Tibial nerve (tissue), 4 donors: Measurements from ENCODE around the gene NEGR1. TPM values are rescaled to one million over a fixed set of nuclear protein-coding genes. Genes with fewer than 3 reads are reported as not detected.

Experiments
- DNase-seq, 2 donors: peaks; one replicate each; pipeline ENCODE4 v3.0.0-alpha.2; 2019; ENCODE audit warnings: low spot score in 2 of 2
- H3K27ac ChIP-seq, 4 donors: fragments of 200-600 bp; sonication (generic) in 3 of 4; one replicate each; pipeline ENCODE4 v1.5.1; 2017 to 2019; ENCODE audit warnings: mild to moderate bottlenecking in 1 of 4
- H3K27me3 ChIP-seq, 2 donors: fragments of 200-600 bp; sonication (generic) in 1 of 2; one replicate each; pipeline versions ENCODE4 v1.5.1 to v1.6.0; 2017 to 2019
- H3K36me3 ChIP-seq, 3 donors: fragments of 200-600 bp; sonication (generic); one replicate each; pipeline ENCODE4 v1.5.1; 2018 to 2019
- H3K4me1 ChIP-seq, 4 donors: fragments of 200-600 bp; sonication (generic) in 3 of 4; one replicate each; pipeline ENCODE4 v1.5.1; 2017 to 2019
- H3K4me3 ChIP-seq, 4 donors: fragments of 200-600 bp; sonication (generic) in 3 of 4; one replicate each; pipeline ENCODE4 v1.5.1; 2017 to 2019; ENCODE audit warnings: mild to moderate bottlenecking in 1 of 4, moderate library complexity in 1 of 4
- H3K9me3 ChIP-seq, 4 donors: fragments of 200-600 bp; sonication (generic) in 3 of 4; one replicate each; pipeline ENCODE4 v1.5.1; 2017 to 2019
- EP300 ChIP-seq, 2 donors: sonication (generic); formaldehyde crosslinking; IDR thresholded peaks; one replicate each; pipeline ENCODE4 v1.6.1; 2017; ENCODE audit warnings: antibody characterized with exemption in 2 of 2, mild to moderate bottlenecking in 1 of 2
- POLR2A ChIP-seq, 2 donors: fragments of 450-650 bp; IDR thresholded peaks; one replicate each; pipeline ENCODE4 v1.6.1; 2017; ENCODE audit warnings: antibody characterized with exemption in 2 of 2, mild to moderate bottlenecking in 2 of 2, moderate library complexity in 2 of 2
- WGBS, 2 donors: methylation state at CpG; one replicate each; pipeline ENCODE4 v1.1.5; 2018; 5-methylcytosine and 5-hydroxymethylcytosine counted together
- total RNA-seq, 4 donors: library from RNA; depleted of rRNA; stranded (reverse); fragments of >200 nt; gene quantifications; one replicate each; pipeline ENCODE4 v1.1.0, GENCODE V29; 2016
- TF ChIP-seq, protein P1 (sequence below), 5 experiments: fragments of 200-600 bp in 3 of 5; fragments of 450-650 bp in 2 of 5; sonication (generic) in 3 of 5; IDR thresholded peaks; one replicate each; pipeline ENCODE4 v1.5.1; 2016 to 2019; ENCODE audit warnings: antibody characterized with exemption in 5 of 5, mild to moderate bottlenecking in 3 of 5, moderate library complexity in 2 of 5

The NEGR1 gene
- total RNA-seq, 4 donors from 2014 or later, result 46.0 to 58.2 (median 52.4) TPM

DNA sequence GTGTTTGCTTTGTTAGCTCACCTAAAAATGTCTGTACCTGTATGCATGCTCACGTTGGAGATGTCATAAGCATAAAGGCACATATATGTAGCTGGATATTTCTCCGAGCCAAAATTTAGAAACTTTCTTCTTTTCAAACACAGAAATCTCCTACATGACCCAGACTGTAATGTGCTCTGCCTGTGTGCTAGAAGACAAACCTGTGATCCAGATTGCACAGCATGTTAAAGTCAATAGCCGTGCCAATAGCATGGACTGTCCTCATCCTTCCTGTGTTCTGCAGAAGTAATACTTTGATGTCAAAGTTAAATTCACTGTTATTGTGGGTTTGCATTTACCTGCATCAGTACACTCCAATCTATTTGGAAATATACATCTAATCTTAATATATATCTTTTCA lies 855.3 kb downstream of the NEGR1 start:
- no peaks in the 10 kb centered on the region for H3K9me3 ChIP-seq
- no peak overlapping the region for H3K4me3 ChIP-seq
- no peak for DNase-seq
- no peaks in the 10 kb centered on the region for H3K27me3 ChIP-seq
- TF ChIP-seq, protein P1, sequence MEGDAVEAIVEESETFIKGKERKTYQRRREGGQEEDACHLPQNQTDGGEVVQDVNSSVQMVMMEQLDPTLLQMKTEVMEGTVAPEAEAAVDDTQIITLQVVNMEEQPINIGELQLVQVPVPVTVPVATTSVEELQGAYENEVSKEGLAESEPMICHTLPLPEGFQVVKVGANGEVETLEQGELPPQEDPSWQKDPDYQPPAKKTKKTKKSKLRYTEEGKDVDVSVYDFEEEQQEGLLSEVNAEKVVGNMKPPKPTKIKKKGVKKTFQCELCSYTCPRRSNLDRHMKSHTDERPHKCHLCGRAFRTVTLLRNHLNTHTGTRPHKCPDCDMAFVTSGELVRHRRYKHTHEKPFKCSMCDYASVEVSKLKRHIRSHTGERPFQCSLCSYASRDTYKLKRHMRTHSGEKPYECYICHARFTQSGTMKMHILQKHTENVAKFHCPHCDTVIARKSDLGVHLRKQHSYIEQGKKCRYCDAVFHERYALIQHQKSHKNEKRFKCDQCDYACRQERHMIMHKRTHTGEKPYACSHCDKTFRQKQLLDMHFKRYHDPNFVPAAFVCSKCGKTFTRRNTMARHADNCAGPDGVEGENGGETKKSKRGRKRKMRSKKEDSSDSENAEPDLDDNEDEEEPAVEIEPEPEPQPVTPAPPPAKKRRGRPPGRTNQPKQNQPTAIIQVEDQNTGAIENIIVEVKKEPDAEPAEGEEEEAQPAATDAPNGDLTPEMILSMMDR (IDR thresholded peaks at IDR 0.05), result no peak
- TF ChIP-seq EP300 (IDR thresholded peaks at IDR 0.05) (no peak), POLR2A (IDR thresholded peaks at IDR 0.05) (no peak)
- no peaks in the 10 kb centered on the region for H3K36me3 ChIP-seq
- no peak overlapping the region for H3K27ac ChIP-seq
- 86 to 97% methylated on average over 3 of the region's 3 CpGs for WGBS, 2 donors
- H3K4me1 ChIP-seq, result no peaks in the 10 kb centered on the region

DNA sequence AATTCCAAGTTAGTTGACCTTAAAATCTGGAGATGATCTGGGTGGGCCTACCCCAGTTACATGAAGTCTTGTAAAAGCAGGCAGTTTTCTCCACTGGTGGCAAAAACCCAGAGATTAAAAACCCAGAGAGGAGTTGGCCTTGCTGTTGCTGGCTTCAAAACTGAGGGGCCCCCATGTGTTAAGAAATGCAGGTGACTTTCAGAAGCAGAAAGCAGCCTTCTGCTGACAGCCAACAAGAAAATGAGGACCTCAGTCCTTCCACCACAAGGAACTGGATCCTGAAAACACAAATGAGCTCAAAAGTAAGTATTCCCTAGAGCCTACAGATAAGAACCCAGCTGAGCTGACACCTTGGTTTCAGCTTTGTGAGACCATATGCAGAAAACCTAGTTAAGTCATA lies 857.8 kb downstream of the NEGR1 start:
- Histone ChIP-seq H3K4me1 (no peaks in the 10 kb centered on the region), H3K4me3 (no peak overlapping the region), H3K27me3 (no peaks in the 10 kb centered on the region), H3K27ac (no peak overlapping the region), H3K9me3 (no peaks in the 10 kb centered on the region), H3K36me3 (no peaks in the 10 kb centered on the region)
- DNase-seq, result no peak
- no peak for TF ChIP-seq EP300 (IDR thresholded peaks at IDR 0.05)
- TF ChIP-seq POLR2A (IDR thresholded peaks at IDR 0.05), result no peak

DNA sequence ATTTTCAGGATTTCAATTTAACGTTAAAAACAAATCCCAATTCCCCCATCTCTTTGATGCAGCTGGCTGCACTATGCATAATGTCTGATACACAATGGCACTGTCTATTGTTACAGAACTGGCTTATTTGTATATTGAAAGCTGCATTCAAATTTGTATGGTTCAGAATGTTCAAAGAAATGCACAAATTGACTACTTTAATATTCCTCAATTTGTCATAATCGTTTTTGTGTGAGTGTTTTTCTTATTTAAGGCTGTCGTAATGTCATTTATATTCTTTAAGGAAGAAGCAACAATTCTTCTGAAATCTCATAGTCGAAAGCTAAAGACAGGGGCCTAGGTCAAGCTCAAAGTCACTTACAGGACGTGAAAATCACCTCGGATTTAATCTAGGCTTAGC lies 860.1 kb downstream of the NEGR1 start:
- no peak overlapping the region for H3K4me3 ChIP-seq
- H3K9me3 ChIP-seq, result no peaks in the 10 kb centered on the region
- H3K27me3 ChIP-seq, result no peaks in the 10 kb centered on the region
- no peaks in the 10 kb centered on the region for H3K36me3 ChIP-seq
- DNase-seq, result no peak
- no peaks in the 10 kb centered on the region for H3K4me1 ChIP-seq
- no peak overlapping the region for H3K27ac ChIP-seq
- WGBS, 2 donors, result 42 to 45% methylated on average over 6 of the region's 6 CpGs
- TF ChIP-seq, protein P1 (IDR thresholded peaks at IDR 0.05), result no peak
- TF ChIP-seq EP300 (IDR thresholded peaks at IDR 0.05), result no peak
- TF ChIP-seq POLR2A (IDR thresholded peaks at IDR 0.05), result no peak

DNA sequence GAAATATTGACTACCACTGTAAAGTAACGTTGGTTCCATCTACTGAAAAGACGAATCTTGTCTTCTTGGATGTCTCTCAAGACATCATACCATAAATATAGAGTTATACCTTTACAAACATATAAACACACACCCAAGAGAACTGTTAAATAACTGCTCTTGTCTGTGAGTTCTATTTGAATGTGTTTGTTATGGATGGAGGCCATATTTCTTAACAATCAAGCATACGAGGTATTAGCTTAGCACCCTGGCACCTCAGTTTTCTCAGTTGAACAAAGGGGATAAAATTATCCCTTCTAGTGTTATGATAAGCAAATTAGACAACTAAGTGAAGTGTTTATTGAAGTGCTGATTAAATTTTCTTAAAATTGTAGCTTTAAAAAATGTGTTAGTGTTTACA lies 864.9 kb downstream of the NEGR1 start:
- Histone ChIP-seq H3K9me3 (no peaks in the 10 kb centered on the region), H3K27ac (no peak overlapping the region), H3K4me1 (peaks cover 0 to 20% (median 4%) of the 10 kb centered on the region in 4 donors), H3K4me3 (no peak overlapping the region), H3K36me3 (no peaks in the 10 kb centered on the region), H3K27me3 (no peaks in the 10 kb centered on the region)
- no peak for DNase-seq
- TF ChIP-seq, protein P1 (IDR thresholded peaks at IDR 0.05), result no peak
- no peak for TF ChIP-seq EP300 (IDR thresholded peaks at IDR 0.05)
- TF ChIP-seq POLR2A (IDR thresholded peaks at IDR 0.05), result no peak
- whole genome bisulfite sequencing, 2 donors, result 79 to 81% methylated on average over 3 of the region's 3 CpGs

DNA sequence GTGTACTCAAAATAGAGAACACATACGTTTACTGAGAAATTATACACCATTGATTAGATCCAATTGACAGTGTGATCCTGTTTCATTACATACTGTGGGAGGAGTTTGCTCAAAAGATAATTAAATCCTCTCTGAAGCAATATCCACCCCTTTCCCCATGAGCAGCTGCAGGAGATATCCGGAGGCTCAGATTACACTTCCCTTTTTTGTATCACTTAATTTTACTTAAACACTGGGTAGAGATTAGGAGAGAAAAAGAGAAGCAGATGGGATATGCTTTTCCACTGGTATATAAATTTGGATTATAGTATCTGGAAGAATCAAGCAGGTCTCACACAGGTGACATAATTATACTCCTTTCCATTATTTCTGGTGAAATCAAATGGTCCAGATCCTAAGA lies 868.2 kb downstream of the NEGR1 start:
- whole genome bisulfite sequencing, 2 donors, result 45 to 50% methylated on average over 2 of the region's 2 CpGs
- no peak overlapping the region for H3K4me3 ChIP-seq
- peak overlapping the region in 1 of 4 donors; percentile 29 for H3K27ac ChIP-seq
- TF ChIP-seq EP300 (IDR thresholded peaks at IDR 0.05) (no peak), POLR2A (IDR thresholded peaks at IDR 0.05) (no peak)
- TF ChIP-seq, protein P1 (IDR thresholded peaks at IDR 0.05), result no peak
- no peaks in the 10 kb centered on the region for H3K27me3 ChIP-seq
- DNase-seq, result no peak
- H3K4me1 ChIP-seq, result peaks cover 0 to 20% (median 4%) of the 10 kb centered on the region in 4 donors
- H3K36me3 ChIP-seq, result no peaks in the 10 kb centered on the region
- H3K9me3 ChIP-seq, result no peaks in the 10 kb centered on the region
